ENCODE data around the gene NQO1.
A peak's percentile ranks its signal among the peaks of the same experiment; 100 is the strongest.

The NQO1 gene

DNA sequence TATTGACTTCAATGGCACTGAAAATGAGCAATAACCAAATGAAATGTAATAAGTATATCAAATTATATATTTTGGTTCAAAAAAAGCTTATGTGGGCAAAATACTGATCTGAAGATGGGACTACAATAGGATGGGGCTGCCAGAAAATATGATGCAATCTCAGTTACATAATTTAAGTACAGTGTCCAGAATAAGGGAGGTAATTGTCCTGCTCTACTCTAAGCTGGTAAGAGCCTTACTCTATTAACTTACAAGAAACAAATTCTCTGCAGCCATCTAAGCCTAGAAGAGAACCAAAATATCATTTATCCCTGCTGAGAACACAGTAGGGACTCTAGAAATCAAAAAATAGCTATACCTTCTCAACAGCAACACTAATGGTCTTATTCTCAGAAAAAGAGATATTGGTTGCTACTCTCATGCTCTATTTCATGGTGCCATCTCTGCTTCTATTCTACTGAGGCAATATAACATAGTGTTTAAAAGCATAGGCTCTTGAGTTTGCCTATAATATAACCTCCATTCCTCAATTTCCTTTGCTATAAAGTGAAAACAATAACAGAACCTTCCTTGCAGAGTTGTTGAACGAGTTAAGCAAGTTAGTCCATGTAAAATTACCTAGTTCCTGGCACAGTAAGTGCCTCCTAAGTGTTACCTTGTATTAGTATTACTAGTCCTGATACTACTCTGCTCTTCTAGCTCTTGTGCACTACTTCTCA lies 19.9 kb downstream of the NQO1 start:
- DNase-seq = peak in 1 of 3 experiments; percentile 4

DNA sequence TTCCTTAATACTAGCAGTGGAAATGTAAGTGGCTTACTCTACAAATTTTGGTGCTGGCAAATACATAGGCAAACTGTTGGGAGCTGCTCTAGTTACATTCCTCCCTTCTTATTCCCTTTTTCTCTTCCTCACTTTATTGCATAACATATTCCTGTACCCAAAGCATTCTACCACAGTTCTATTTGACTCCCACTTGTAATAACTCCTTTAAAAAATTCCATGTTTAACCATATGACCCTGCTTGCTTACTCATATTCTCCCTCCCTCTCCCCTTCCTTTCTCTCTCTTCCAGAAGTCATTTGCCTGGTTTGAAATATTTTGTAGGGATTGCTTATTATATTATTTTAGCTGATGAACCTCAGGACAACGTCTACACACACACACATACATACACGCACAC lies 22.7 kb downstream of the NQO1 start:
- DNase-seq = no peak

GRCh38 chr16:69701866-69702265 lies 24.5 kb downstream of the NQO1 start:
- no peak for DNase-seq

- no peak for DNase-seq
Observed at GRCh38 chr16:69701452-69701851, 24.9 kb downstream of the NQO1 start.

- no peak for DNase-seq
Observed at GRCh38 chr16:69699915-69700314, 26.4 kb downstream of the NQO1 start.

DNA sequence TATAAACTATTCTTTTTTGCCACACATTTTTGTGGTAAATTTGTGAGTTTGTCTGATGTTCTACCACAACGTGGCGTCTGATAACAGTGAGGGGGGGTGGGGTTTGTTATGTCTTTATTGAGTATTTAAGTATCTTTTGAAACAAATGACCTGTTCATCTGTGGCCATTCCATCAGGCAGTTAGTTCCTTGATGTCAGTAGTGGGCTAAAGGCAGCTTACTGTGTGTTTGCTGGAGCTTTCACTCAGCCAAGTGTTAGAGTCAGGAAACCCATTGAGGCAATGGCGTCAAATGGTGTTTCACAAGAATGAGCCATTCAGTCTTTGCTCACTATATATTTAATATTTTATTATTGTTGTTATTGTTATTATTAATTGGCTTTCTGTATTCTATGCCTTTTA lies 28.0 kb downstream of the NQO1 start:
- no peak for DNase-seq

- no peak for DNase-seq
Observed at GRCh38 chr16:69693916-69694315, 32.4 kb downstream of the NQO1 start.

DNA sequence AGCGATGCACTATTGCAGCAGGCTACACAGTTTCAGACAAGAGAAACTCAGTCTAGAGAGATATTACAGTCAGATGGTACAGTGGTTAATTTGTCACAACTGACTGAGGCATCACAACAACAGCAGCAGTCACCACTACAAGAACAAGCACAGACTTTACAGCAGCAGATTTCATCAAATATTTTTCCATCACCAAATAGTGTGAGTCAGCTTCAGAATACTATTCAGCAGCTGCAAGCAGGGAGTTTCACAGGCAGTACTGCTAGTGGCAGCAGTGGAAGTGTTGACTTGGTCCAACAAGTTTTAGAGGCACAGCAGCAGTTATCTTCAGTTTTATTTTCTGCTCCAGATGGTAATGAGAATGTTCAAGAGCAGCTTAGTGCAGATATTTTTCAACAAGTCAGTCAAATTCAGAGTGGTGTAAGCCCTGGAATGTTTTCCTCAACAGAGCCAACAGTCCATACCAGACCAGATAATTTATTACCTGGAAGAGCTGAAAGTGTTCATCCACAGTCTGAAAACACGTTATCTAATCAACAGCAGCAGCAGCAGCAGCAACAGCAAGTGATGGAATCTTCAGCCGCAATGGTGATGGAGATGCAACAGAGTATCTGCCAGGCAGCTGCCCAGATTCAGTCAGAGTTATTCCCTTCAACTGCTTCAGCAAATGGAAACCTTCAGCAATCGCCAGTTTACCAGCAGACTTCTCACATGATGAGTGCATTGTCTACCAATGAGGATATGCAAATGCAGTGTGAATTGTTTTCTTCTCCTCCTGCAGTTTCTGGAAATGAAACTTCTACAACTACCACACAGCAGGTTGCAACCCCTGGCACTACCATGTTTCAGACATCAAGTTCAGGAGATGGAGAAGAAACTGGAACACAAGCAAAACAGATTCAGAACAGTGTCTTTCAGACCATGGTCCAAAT lies 34.1 kb downstream of the NQO1 start:
- DNase-seq = no peak

DNA sequence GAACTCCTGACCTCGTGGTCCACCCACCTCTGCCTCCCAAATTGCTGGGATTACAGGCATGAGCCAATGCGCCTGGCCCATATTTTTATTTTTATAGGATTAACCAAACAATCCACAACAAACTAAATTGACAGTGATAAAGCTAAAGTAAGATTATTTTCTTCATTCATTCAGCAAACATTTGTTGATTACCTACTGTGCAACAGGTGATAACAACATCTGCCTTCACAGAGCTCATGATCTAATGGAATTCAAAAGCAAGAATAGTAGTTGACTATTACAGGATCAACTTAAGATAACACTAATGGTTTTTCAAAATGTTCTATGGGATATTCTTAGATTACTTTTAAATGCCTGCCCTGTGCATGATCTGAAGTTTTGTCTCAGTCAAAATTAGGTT lies 37.8 kb downstream of the NQO1 start:
- no peak for DNase-seq

DNA sequence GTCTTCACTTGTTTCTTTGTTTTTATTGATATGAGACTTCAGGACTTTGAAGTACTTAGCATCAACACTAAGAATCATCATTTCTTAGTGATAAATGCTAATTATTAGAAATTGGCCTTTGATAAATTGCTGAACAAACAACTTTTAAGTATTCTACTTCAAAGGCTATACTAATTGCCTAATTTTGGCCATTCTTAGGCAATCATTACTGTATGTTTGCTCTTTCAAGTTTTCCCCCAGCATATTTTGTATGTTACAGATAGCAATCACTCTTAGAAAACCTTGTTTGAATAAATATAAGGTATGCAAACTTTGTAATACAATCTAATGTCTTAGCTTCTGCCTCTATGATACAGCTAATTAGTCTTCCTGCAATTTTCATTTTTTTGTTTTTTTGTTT lies 46.0 kb downstream of the NQO1 start:
- DNase-seq = peak in 1 of 3 experiments; percentile 6

DNA sequence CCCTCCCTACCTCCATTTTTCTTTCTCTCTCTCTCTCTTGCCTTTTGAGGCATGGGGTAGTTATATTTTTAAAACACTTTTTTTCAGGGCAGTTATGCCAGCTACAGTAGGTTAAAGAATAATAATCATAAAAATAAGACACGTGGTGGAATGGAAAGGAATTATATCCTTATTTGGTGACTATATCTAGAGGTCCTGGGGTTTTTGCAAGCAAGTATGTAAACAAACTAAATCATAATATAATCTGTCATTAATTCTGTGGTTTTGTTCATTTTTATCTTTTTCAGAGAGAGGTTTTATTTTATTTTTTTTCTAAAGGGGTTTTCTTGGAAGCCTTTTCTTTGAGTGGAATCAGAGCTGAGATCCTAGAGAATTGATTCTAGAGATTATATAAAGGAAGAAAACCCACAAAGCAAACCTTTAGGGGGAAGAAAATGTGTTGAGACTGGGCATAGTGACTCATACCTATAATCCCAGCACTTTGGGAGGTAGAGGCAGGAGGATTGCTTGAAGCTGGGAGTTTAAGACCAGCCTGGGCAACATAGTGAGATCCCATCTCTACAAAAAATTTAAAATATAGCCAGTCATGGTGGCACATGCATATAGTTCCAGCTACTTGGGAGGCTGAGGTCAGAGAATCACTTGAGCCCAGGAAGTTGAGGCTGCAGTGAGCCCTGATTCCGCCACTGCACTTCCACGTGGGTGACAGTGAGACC lies 53.2 kb downstream of the NQO1 start:
- DNase-seq = no peak

GRCh38 chr16:69672315-69672997 lies 53.9 kb downstream of the NQO1 start:
- DNase-seq = no peak

DNA sequence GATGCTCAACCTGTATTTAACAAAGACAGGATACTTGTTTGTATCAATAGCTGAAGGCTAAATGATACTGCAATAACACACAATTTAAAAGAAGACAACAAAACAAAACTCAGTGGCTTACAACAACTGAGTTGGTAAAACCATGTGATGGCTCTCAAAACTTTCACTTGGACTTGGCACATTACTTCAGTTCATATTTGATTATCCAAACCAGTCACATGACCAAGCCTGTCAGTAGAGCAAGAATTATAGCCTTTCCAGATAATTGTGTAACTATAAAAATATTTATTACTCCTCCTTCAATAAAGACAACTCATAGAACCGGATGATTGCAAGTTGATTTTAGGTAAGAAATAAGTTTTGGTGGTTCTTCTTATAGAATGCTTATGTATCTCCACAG lies 56.8 kb downstream of the NQO1 start:
- no peak for DNase-seq

- no peak for DNase-seq
Observed at GRCh38 chr16:69663846-69664245, 62.5 kb downstream of the NQO1 start.

- no peak for DNase-seq
Observed at GRCh38 chr16:69662901-69663300, 63.5 kb downstream of the NQO1 start.

GRCh38 chr16:69660166-69660565 lies 66.2 kb downstream of the NQO1 start:
- DNase-seq = no peak

All from NCI-H1417 (cell line).